Measurements from ENCODE around the gene NOG.

GRCh38 chr17:56577190-56577842, 16.2 kb upstream of the NOG start:
- no peak for TF ChIP-seq CTCF (IDR thresholded peaks at IDR 0.05)
- TF ChIP-seq REST (IDR thresholded peaks at IDR 0.05; ENCODE audit: insufficient read depth in 1 of 2, low read depth in 2 of 2, low read length in 1 of 2): no peak
- no peak for TF ChIP-seq SIN3A (IDR thresholded peaks at IDR 0.05; ENCODE audit: borderline replicate concordance, insufficient read depth, low read depth, low read length)
- TF ChIP-seq POLR2AphosphoS5 (IDR thresholded peaks at IDR 0.05; ENCODE audit: low read depth, low read length): no peak
- TF ChIP-seq TCF7L2 (IDR thresholded peaks at IDR 0.05; ENCODE audit: low read depth, low read length): no peak

All from Panc1 (cell line).